Measurements from ENCODE around the gene FKBP4. TPM values are rescaled to one million over a fixed set of nuclear protein-coding genes. Genes with fewer than 3 reads are reported as not detected.

FKBP4 gene
- total and polyA plus RNA-seq, 2 of the 13 experiments (the other 11 are each of a cell fraction or from before 2014, with no cell fraction given): 25.7 to 66.1 TPM

DNA sequence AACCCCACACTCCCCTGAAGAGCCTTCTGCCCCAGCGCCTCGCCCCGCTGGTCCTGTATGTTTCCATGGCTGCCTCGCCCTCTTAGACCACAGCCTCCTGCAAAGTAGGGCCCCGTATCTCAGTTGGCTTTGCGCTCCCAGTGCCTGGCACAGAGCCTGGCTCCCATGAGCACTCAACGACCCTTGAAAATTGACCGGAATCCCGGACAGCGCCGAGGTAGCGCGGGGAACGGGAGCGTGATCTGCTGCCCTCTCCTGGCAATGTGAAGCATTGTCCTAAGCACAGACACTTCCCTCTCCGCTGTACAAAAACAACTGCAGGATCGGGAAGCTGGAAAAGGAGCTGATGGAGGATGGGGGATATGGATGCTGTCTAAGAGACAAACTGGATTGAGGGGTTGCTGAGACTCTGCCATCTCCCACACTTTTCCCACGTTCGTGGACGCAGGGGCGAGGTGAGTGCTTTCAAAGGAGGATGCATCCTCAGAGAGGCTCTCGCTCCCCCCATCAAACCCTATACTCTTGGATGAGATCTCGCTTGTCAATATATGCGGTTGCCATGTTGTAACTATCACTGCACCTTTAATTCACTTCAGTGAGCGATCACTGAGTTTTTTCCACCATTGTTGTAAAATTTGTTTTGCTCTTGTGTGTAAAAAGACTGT lies 10.7 kb upstream of the FKBP4 start (continued):
- TF ChIP-seq SKIL (CRISPR knock-in tag; IDR thresholded peaks at IDR 0.05; ENCODE audit: borderline replicate concordance): no peak
- TF ChIP-seq, protein P1, sequence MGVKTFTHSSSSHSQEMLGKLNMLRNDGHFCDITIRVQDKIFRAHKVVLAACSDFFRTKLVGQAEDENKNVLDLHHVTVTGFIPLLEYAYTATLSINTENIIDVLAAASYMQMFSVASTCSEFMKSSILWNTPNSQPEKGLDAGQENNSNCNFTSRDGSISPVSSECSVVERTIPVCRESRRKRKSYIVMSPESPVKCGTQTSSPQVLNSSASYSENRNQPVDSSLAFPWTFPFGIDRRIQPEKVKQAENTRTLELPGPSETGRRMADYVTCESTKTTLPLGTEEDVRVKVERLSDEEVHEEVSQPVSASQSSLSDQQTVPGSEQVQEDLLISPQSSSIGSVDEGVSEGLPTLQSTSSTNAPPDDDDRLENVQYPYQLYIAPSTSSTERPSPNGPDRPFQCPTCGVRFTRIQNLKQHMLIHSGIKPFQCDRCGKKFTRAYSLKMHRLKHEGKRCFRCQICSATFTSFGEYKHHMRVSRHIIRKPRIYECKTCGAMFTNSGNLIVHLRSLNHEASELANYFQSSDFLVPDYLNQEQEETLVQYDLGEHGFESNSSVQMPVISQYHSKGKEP (CRISPR knock-in tag; IDR thresholded peaks at IDR 0.05): no peak
- TF ChIP-seq KDM2A (CRISPR knock-in tag; IDR thresholded peaks at IDR 0.05; ENCODE audit: borderline replicate concordance, low read depth): peak; percentile 74; the same call in 1 of the 2 replicates
- TF ChIP-seq ZNF251 (CRISPR knock-in tag; IDR thresholded peaks at IDR 0.05): no peak
- TF ChIP-seq ZNF772 (CRISPR knock-in tag; IDR thresholded peaks at IDR 0.05): no peak
- TF ChIP-seq TEAD3 (CRISPR knock-in tag; optimal IDR thresholded peaks at IDR 0.05; ENCODE audit: borderline replicate concordance): peak; percentile 7
- TF ChIP-seq ZNF850 (CRISPR knock-in tag; conservative IDR thresholded peaks at IDR 0.05): no peak
- TF ChIP-seq HMGXB4 (CRISPR knock-in tag; IDR thresholded peaks at IDR 0.05; ENCODE audit: borderline replicate concordance in 1 of 2, low read depth in 1 of 2): peak in 1 of 2 experiments; percentile 26; a peak in 1 of 4 replicates
- TF ChIP-seq, protein P2, sequence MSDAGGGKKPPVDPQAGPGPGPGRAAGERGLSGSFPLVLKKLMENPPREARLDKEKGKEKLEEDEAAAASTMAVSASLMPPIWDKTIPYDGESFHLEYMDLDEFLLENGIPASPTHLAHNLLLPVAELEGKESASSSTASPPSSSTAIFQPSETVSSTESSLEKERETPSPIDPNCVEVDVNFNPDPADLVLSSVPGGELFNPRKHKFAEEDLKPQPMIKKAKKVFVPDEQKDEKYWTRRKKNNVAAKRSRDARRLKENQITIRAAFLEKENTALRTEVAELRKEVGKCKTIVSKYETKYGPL (CRISPR knock-in tag; IDR thresholded peaks at IDR 0.05): no peak
- TF ChIP-seq JDP2 (CRISPR knock-in tag; IDR thresholded peaks at IDR 0.05; ENCODE audit: borderline replicate concordance): no peak
- TF ChIP-seq, protein P3, sequence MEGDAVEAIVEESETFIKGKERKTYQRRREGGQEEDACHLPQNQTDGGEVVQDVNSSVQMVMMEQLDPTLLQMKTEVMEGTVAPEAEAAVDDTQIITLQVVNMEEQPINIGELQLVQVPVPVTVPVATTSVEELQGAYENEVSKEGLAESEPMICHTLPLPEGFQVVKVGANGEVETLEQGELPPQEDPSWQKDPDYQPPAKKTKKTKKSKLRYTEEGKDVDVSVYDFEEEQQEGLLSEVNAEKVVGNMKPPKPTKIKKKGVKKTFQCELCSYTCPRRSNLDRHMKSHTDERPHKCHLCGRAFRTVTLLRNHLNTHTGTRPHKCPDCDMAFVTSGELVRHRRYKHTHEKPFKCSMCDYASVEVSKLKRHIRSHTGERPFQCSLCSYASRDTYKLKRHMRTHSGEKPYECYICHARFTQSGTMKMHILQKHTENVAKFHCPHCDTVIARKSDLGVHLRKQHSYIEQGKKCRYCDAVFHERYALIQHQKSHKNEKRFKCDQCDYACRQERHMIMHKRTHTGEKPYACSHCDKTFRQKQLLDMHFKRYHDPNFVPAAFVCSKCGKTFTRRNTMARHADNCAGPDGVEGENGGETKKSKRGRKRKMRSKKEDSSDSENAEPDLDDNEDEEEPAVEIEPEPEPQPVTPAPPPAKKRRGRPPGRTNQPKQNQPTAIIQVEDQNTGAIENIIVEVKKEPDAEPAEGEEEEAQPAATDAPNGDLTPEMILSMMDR (CRISPR knock-in tag; IDR thresholded peaks at IDR 0.05): peak; percentile 89
- TF ChIP-seq MIER2 (CRISPR knock-in tag; IDR thresholded peaks at IDR 0.05): 0 out of 2 replicates have a peak, but pooled peaks have one; percentile 44
- no peak for TF ChIP-seq ZNF24 (IDR thresholded peaks at IDR 0.05)
- TF ChIP-seq MBNL3 (CRISPR knock-in tag; conservative IDR thresholded peaks at IDR 0.05): no peak
- TF ChIP-seq ZSCAN21 (CRISPR knock-in tag; IDR thresholded peaks at IDR 0.05; ENCODE audit: borderline replicate concordance): no peak
- TF ChIP-seq ZNF292 (CRISPR knock-in tag; IDR thresholded peaks at IDR 0.05; ENCODE audit: borderline replicate concordance, low read depth): no peak
- TF ChIP-seq, protein P4, sequence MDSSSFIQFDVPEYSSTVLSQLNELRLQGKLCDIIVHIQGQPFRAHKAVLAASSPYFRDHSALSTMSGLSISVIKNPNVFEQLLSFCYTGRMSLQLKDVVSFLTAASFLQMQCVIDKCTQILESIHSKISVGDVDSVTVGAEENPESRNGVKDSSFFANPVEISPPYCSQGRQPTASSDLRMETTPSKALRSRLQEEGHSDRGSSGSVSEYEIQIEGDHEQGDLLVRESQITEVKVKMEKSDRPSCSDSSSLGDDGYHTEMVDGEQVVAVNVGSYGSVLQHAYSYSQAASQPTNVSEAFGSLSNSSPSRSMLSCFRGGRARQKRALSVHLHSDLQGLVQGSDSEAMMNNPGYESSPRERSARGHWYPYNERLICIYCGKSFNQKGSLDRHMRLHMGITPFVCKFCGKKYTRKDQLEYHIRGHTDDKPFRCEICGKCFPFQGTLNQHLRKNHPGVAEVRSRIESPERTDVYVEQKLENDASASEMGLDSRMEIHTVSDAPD (CRISPR knock-in tag; IDR thresholded peaks at IDR 0.05): no peak
- TF ChIP-seq ZNF746 (CRISPR knock-in tag; IDR thresholded peaks at IDR 0.05): no peak
- TF ChIP-seq ZNF12 (CRISPR knock-in tag; IDR thresholded peaks at IDR 0.05): no peak

Measured in HepG2 (cell line).